ENCODE results near the gene DMBX1. TPM values are rescaled to one million over a fixed set of nuclear protein-coding genes. Genes with fewer than 3 reads are reported as not detected.

Gene DMBX1
- polyA plus RNA-seq, 1 of the 3 experiments (the other 2 are of a cell fraction), result not detected

- H3K27me3 ChIP-seq (ENCODE audit: insufficient read depth), result peaks cover 59% of the 10 kb centered on the region
- H3K4me2 ChIP-seq, result no peak overlapping the region
- no peak overlapping the region for H3K4me3 ChIP-seq (ENCODE audit: low read depth in 2 of 2, low read length in 1 of 2)
- no peaks in the 10 kb centered on the region for H3K9me2 ChIP-seq
- POLR2A ChIA-PET, result no interaction called here
- 62% methylated on average over 5 of the region's 11 CpGs for WGBS (ENCODE audit: low lambda C conversion rate)
- no peaks in the 10 kb centered on the region for H3K79me2 ChIP-seq (ENCODE audit: insufficient read depth)
- H3K4me1 ChIP-seq (ENCODE audit: control insufficient read depth in 1 of 2, insufficient read depth in 2 of 2, low read depth in 1 of 2, low read length in 1 of 2), result peaks cover 0 to 5% of the 10 kb centered on the region in 2 experiments; a peak in 1 of 4 replicates
- no peak for DNase-seq
- 0 out of 2 replicates have a peak, but pooled peaks cover 7% of the 10 kb centered on the region for H4K20me1 ChIP-seq (ENCODE audit: insufficient read depth)
- no peaks in the 10 kb centered on the region for H3K9me3 ChIP-seq
- H3K36me3 ChIP-seq (replicated peaks in 1 of 2; ENCODE audit: control insufficient read depth in 1 of 2, insufficient read depth in 2 of 2, low read length in 1 of 2), result no peaks in the 10 kb centered on the region
- H3K27ac ChIP-seq (ENCODE audit: low read depth in 2 of 2, low read length in 1 of 2), result no peak overlapping the region
- CTCF ChIA-PET, result interaction anchor here (0.6 to 4.7 kb wide), 3 partner anchors 15 to 45 kb away, joined by 4 to 23 read pairs (median 4); no protein-coding TSS in a partner anchor
- no peak for TF ChIP-seq TEAD4 (IDR thresholded peaks at IDR 0.05; ENCODE audit: borderline replicate concordance, insufficient read depth)
- no peak for TF ChIP-seq CTCF (IDR thresholded peaks at IDR 0.05)
- TF ChIP-seq YY1 (IDR thresholded peaks at IDR 0.05; ENCODE audit: low read depth), result no peak
- no peak for TF ChIP-seq TCF12 (IDR thresholded peaks at IDR 0.05)
- no peak for TF ChIP-seq RXRA (IDR thresholded peaks at IDR 0.05; ENCODE audit: borderline replicate concordance, low read depth)
- no peak for TF ChIP-seq FOSL2 (IDR thresholded peaks at IDR 0.05; ENCODE audit: borderline replicate concordance, low read depth)
- TF ChIP-seq SIN3A (IDR thresholded peaks at IDR 0.05; ENCODE audit: borderline replicate concordance, low read depth, low read length), result no peak
- no peak for TF ChIP-seq EZH2phosphoT487 (IDR thresholded peaks at IDR 0.05; ENCODE audit: borderline replicate concordance, low read depth)
- no peak for TF ChIP-seq RAD21 (IDR thresholded peaks at IDR 0.05; ENCODE audit: low read length)
- TF ChIP-seq FOXM1 (IDR thresholded peaks at IDR 0.05; ENCODE audit: low read depth), result no peak
- TF ChIP-seq SMC3 (IDR thresholded peaks at IDR 0.05; ENCODE audit: low read depth, low read length), result no peak
- no peak for TF ChIP-seq ELF1 (IDR thresholded peaks at IDR 0.05)
- no peak for TF ChIP-seq MAX (IDR thresholded peaks at IDR 0.05; ENCODE audit: low read depth)
- no peak for TF ChIP-seq EP300 (IDR thresholded peaks at IDR 0.05; ENCODE audit: borderline replicate concordance in 1 of 2, low read depth in 1 of 2, low read length in 1 of 2)
- no peak for TF ChIP-seq FOXJ3 (CRISPR knock-in tag; IDR thresholded peaks at IDR 0.05)
- TF ChIP-seq, protein P1, sequence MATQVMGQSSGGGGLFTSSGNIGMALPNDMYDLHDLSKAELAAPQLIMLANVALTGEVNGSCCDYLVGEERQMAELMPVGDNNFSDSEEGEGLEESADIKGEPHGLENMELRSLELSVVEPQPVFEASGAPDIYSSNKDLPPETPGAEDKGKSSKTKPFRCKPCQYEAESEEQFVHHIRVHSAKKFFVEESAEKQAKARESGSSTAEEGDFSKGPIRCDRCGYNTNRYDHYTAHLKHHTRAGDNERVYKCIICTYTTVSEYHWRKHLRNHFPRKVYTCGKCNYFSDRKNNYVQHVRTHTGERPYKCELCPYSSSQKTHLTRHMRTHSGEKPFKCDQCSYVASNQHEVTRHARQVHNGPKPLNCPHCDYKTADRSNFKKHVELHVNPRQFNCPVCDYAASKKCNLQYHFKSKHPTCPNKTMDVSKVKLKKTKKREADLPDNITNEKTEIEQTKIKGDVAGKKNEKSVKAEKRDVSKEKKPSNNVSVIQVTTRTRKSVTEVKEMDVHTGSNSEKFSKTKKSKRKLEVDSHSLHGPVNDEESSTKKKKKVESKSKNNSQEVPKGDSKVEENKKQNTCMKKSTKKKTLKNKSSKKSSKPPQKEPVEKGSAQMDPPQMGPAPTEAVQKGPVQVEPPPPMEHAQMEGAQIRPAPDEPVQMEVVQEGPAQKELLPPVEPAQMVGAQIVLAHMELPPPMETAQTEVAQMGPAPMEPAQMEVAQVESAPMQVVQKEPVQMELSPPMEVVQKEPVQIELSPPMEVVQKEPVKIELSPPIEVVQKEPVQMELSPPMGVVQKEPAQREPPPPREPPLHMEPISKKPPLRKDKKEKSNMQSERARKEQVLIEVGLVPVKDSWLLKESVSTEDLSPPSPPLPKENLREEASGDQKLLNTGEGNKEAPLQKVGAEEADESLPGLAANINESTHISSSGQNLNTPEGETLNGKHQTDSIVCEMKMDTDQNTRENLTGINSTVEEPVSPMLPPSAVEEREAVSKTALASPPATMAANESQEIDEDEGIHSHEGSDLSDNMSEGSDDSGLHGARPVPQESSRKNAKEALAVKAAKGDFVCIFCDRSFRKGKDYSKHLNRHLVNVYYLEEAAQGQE (IDR thresholded peaks at IDR 0.05; ENCODE audit: low read depth, low read length), result no peak
- TF ChIP-seq, protein P2, sequence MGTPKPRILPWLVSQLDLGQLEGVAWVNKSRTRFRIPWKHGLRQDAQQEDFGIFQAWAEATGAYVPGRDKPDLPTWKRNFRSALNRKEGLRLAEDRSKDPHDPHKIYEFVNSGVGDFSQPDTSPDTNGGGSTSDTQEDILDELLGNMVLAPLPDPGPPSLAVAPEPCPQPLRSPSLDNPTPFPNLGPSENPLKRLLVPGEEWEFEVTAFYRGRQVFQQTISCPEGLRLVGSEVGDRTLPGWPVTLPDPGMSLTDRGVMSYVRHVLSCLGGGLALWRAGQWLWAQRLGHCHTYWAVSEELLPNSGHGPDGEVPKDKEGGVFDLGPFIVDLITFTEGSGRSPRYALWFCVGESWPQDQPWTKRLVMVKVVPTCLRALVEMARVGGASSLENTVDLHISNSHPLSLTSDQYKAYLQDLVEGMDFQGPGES (IDR thresholded peaks at IDR 0.05; ENCODE audit: low read depth, low read length), result no peak
- TF ChIP-seq, protein P3, sequence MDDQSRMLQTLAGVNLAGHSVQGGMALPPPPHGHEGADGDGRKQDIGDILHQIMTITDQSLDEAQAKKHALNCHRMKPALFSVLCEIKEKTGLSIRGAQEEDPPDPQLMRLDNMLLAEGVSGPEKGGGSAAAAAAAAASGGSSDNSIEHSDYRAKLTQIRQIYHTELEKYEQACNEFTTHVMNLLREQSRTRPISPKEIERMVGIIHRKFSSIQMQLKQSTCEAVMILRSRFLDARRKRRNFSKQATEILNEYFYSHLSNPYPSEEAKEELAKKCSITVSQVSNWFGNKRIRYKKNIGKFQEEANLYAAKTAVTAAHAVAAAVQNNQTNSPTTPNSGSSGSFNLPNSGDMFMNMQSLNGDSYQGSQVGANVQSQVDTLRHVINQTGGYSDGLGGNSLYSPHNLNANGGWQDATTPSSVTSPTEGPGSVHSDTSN (IDR thresholded peaks at IDR 0.05), result no peak
- TF ChIP-seq MEF2A (IDR thresholded peaks at IDR 0.05; ENCODE audit: borderline replicate concordance, low read depth), result no peak
- TF ChIP-seq NRF1 (IDR thresholded peaks at IDR 0.05; ENCODE audit: low read depth, low read length), result no peak
- H3F3A ChIP-seq (replicated peaks; ENCODE audit: insufficient read depth), result no peaks in the 10 kb centered on the region
- H3K9ac ChIP-seq, result no peak overlapping the region
- H2AFZ ChIP-seq (ENCODE audit: low read depth), result no peak overlapping the region
Observed at GRCh38 chr1:46492269-46492853, 2.7 kb downstream of the DMBX1 start.
